Measurements from ENCODE around the gene ATP8B4.

The ATP8B4 gene

GRCh38 chr15:49817100-49817499 lies 301.9 kb downstream of the ATP8B4 start:
- H3K27ac ChIP-seq, result no peak overlapping the region
- TF ChIP-seq CTCF (conservative IDR thresholded peaks at IDR 0.05), result no peak

- no peak overlapping the region for H3K27ac ChIP-seq
- TF ChIP-seq CTCF (conservative IDR thresholded peaks at IDR 0.05), result no peak
Measured at GRCh38 chr15:49815950-49816349, 303.1 kb downstream of the ATP8B4 start.

GRCh38 chr15:49815526-49815925 lies 303.5 kb downstream of the ATP8B4 start:
- H3K27ac ChIP-seq, result no peak overlapping the region
- TF ChIP-seq CTCF (conservative IDR thresholded peaks at IDR 0.05), result no peak

- no peak overlapping the region for H3K27ac ChIP-seq
- no peak for TF ChIP-seq CTCF (conservative IDR thresholded peaks at IDR 0.05)
Measured at GRCh38 chr15:49814709-49815108, 304.3 kb downstream of the ATP8B4 start.

GRCh38 chr15:49813625-49814024 lies 305.4 kb downstream of the ATP8B4 start:
- no peak overlapping the region for H3K27ac ChIP-seq
- no peak for TF ChIP-seq CTCF (conservative IDR thresholded peaks at IDR 0.05)

GRCh38 chr15:49810720-49811119 lies 308.3 kb downstream of the ATP8B4 start:
- no peak overlapping the region for H3K27ac ChIP-seq
- no peak for TF ChIP-seq CTCF (conservative IDR thresholded peaks at IDR 0.05)

GRCh38 chr15:49809894-49810609 lies 309.0 kb downstream of the ATP8B4 start:
- no peak for TF ChIP-seq CTCF (conservative IDR thresholded peaks at IDR 0.05)

More at GRCh38 chr15:49809894-49810609, 309.0 kb downstream of the ATP8B4 start:
- H3K27ac ChIP-seq, result no peak overlapping the region

Measured in VCaP (cell line).